Upper lobe of left lung (tissue), 4 donors: ENCODE data around the gene NOA1.

ENCODE experiments used
- EP300 ChIP-seq, 4 donors: sonication (generic); formaldehyde crosslinking; IDR thresholded peaks; one replicate each; pipeline ENCODE4 v1.5.1; 2017; ENCODE audit warnings: antibody characterized with exemption in 4 of 4, control low read depth in 2 of 4
- POLR2A ChIP-seq, 4 donors: fragments of 450-650 bp; IDR thresholded peaks; one replicate each; pipeline ENCODE4 v1.5.1; 2016 to 2017; ENCODE audit warnings: antibody characterized with exemption in 4 of 4, mild to moderate bottlenecking in 2 of 4
- POLR2AphosphoS5 ChIP-seq, 2 donors: sonication (generic); formaldehyde crosslinking; IDR thresholded peaks; one replicate each; pipeline ENCODE4 v1.5.1; 2017; ENCODE audit warnings: antibody characterized with exemption in 2 of 2
- TF ChIP-seq, protein P1 (sequence below), 6 experiments: fragments of 450-650 bp in 4 of 6; fragments of 200-600 bp in 2 of 6; sonication (generic) in 2 of 6; IDR thresholded peaks; one replicate each; pipeline ENCODE4 v1.5.1; 2016 to 2019; ENCODE audit warnings: antibody characterized with exemption in 6 of 6

- TF ChIP-seq, protein P1, sequence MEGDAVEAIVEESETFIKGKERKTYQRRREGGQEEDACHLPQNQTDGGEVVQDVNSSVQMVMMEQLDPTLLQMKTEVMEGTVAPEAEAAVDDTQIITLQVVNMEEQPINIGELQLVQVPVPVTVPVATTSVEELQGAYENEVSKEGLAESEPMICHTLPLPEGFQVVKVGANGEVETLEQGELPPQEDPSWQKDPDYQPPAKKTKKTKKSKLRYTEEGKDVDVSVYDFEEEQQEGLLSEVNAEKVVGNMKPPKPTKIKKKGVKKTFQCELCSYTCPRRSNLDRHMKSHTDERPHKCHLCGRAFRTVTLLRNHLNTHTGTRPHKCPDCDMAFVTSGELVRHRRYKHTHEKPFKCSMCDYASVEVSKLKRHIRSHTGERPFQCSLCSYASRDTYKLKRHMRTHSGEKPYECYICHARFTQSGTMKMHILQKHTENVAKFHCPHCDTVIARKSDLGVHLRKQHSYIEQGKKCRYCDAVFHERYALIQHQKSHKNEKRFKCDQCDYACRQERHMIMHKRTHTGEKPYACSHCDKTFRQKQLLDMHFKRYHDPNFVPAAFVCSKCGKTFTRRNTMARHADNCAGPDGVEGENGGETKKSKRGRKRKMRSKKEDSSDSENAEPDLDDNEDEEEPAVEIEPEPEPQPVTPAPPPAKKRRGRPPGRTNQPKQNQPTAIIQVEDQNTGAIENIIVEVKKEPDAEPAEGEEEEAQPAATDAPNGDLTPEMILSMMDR (IDR thresholded peaks at IDR 0.05): no peak
- TF ChIP-seq POLR2A (IDR thresholded peaks at IDR 0.05): no peak
- no peak for TF ChIP-seq POLR2AphosphoS5 (IDR thresholded peaks at IDR 0.05)
- no peak for TF ChIP-seq EP300 (IDR thresholded peaks at IDR 0.05)
Measured at GRCh38 chr4:56971383-56971782, 6.0 kb downstream of the NOA1 start.
